Stimulated activated naive CD8-positive, alpha-beta T cell treated with anti-CD3 and anti-CD28 coated beads, Interleukin-15, Interleukin-2, amounts not matched to agents 100 ng/mL and 50 ng/mL, for 24 hours (primary cell): ENCODE results near the gene CTNNAL1.
A peak's percentile ranks its signal among the peaks of the same experiment; 100 is the strongest.

Experiments
- H3K27ac Mint-ChIP-seq: one replicate; pipeline ENCODE4 v1.8.0; 2021; ENCODE audit warnings: mild to moderate bottlenecking, mixed read lengths
- H3K27me3 Mint-ChIP-seq: one replicate; pipeline ENCODE4 v1.8.0; 2021; ENCODE audit warnings: mixed read lengths
- H3K36me3 Mint-ChIP-seq: one replicate; pipeline ENCODE4 v1.8.0; 2021; ENCODE audit warnings: low read depth, mixed read lengths
- H3K4me1 Mint-ChIP-seq: one replicate; pipeline ENCODE4 v1.8.0; 2021; ENCODE audit warnings: low read depth, mixed read lengths
- H3K4me3 Mint-ChIP-seq: one replicate; pipeline ENCODE4 v1.8.0; 2021; ENCODE audit warnings: mild to moderate bottlenecking, mixed read lengths
- H3K9me3 Mint-ChIP-seq: one replicate; pipeline ENCODE4 v1.8.0; 2021; ENCODE audit warnings: mixed read lengths

The CTNNAL1 gene

GRCh38 chr9:109016132-109016531 lies 2.8 kb upstream of the CTNNAL1 start:
- H3K4me3 Mint-ChIP-seq, result no peak overlapping the region
- H3K9me3 Mint-ChIP-seq, result no peaks in the 10 kb centered on the region
- H3K27me3 Mint-ChIP-seq, result no peaks in the 10 kb centered on the region
- H3K27ac Mint-ChIP-seq, result no peak overlapping the region
- peaks cover 27% of the 10 kb centered on the region for H3K36me3 Mint-ChIP-seq
- H3K4me1 Mint-ChIP-seq, result peaks cover 18% of the 10 kb centered on the region

DNA sequence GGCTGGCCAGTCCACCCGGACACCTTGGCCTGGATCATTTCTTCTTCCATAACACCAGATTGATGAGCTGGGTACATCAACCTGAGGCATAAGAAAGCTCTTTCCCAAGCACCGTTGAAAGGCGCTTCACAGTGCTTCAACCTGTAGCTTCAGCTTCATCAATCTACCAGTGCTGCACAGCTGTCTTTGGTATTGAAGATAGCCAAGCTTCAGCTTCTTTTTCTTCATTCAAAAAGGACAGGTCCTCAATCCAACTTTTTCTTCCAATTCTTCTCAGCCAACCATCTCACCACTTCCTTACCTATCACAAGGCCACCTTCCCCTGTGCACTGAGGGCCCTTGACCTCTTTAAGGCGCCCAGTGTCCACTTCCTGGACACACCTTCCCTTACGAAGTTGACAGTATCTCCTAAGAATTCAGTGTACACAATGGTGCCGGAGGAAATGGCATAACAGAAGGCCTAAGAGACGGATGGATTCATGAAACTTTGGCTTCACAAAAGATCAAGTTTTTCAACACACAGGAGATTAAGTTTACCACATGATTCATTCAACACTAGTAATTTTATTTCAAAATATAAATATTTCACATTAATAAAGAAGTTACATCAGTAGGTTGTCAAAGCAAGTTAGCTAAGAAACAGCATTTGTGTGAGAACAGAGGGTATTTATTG lies 1.4 kb upstream of the CTNNAL1 start:
- H3K36me3 Mint-ChIP-seq, result peaks cover 13% of the 10 kb centered on the region
- H3K4me3 Mint-ChIP-seq, result peak overlapping the region; percentile 15
- H3K27me3 Mint-ChIP-seq, result no peaks in the 10 kb centered on the region
- H3K9me3 Mint-ChIP-seq, result no peaks in the 10 kb centered on the region
- peaks cover 29% of the 10 kb centered on the region for H3K4me1 Mint-ChIP-seq
- H3K27ac Mint-ChIP-seq, result no peak overlapping the region

- H3K4me3 Mint-ChIP-seq, result peak overlapping the region; percentile 81
- H3K36me3 Mint-ChIP-seq, result peaks cover 5% of the 10 kb centered on the region
- peaks cover 4% of the 10 kb centered on the region for H3K27me3 Mint-ChIP-seq
- peaks cover 29% of the 10 kb centered on the region for H3K4me1 Mint-ChIP-seq
- peak overlapping the region; percentile 78 for H3K27ac Mint-ChIP-seq
- H3K9me3 Mint-ChIP-seq, result no peaks in the 10 kb centered on the region
Measured at GRCh38 chr9:109013679-109014607, 644 bp upstream of the CTNNAL1 start.

DNA sequence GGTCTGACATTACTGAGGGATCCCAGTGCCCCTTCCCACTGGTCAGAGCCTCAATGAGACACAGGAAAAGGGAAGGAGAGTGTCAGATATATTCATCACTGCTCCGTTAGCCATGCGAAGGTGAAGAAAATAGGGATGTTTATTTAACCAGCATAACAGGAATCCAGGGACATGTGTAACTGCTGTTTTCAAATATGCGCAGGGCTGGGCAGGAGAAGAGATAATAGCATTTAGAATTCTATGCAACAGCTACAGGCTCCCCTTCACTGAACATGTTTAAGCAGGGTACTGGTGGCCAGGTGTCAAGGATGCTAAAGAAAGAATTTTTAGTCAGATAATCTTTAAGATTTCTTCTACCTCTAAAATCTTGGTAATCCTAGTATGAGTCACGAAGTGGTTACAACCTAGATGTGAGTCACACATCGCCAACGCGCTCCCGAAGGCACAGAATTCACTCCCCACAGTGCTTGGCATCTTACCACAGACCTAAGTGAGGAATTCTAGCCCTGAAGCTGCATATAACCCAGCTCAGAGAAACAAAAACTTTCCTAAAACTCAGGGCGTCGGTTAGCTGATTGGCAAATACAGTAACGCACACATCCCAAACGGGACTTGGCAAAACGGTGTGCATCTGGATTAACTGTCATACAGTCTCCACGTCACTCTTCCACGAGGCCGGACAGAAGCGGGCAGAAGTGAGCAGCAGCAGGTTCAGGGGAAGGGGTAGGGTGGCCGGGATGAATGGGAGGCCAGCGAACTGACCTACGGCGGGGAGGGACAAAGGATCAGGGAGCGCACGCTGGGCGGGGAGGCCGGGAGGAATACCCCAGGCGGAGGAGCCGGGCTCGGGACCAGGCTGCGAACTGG lies 1.1 kb downstream of the CTNNAL1 start:
- H3K27me3 Mint-ChIP-seq, result peaks cover 4% of the 10 kb centered on the region
- peak overlapping the region; percentile 95 for H3K27ac Mint-ChIP-seq
- H3K4me3 Mint-ChIP-seq, result peak overlapping the region; percentile 98
- H3K36me3 Mint-ChIP-seq, result no peaks in the 10 kb centered on the region
- H3K4me1 Mint-ChIP-seq, result peaks cover 26% of the 10 kb centered on the region
- H3K9me3 Mint-ChIP-seq, result no peaks in the 10 kb centered on the region

- no peaks in the 10 kb centered on the region for H3K9me3 Mint-ChIP-seq
- no peaks in the 10 kb centered on the region for H3K36me3 Mint-ChIP-seq
- no peak overlapping the region for H3K4me3 Mint-ChIP-seq
- H3K4me1 Mint-ChIP-seq, result peaks cover 26% of the 10 kb centered on the region
- H3K27me3 Mint-ChIP-seq, result peaks cover 4% of the 10 kb centered on the region
- no peak overlapping the region for H3K27ac Mint-ChIP-seq
Measured at GRCh38 chr9:109011231-109011671, 2.0 kb downstream of the CTNNAL1 start.

DNA sequence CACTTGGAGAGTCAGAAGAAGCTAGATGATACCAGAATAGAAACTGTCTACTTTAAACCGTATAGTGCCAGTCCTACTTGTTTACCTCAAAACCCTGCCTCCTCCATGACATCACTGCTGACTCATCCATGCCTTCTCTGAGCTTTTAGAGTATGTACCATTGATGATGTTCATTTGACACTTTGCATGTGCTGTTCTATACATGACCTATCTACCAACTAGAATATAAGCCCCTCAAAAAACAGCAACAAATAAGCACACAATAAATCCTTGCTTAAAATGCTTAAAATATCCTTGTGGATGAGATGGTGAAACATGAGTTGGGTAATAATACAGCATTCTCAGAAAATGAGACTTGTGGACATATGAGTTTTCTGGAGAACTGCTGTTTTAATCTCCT lies 2.6 kb downstream of the CTNNAL1 start:
- Mint-ChIP-seq H3K4me1 (peaks cover 26% of the 10 kb centered on the region), H3K27ac (peak overlapping the region; percentile 47), H3K9me3 (no peaks in the 10 kb centered on the region), H3K4me3 (no peak overlapping the region), H3K36me3 (no peaks in the 10 kb centered on the region), H3K27me3 (peaks cover 4% of the 10 kb centered on the region)

- peaks cover 19% of the 10 kb centered on the region for H3K36me3 Mint-ChIP-seq
- H3K4me1 Mint-ChIP-seq, result peaks cover 10% of the 10 kb centered on the region
- no peak overlapping the region for H3K4me3 Mint-ChIP-seq
- H3K27ac Mint-ChIP-seq, result no peak overlapping the region
- H3K9me3 Mint-ChIP-seq, result peaks cover 18% of the 10 kb centered on the region
- peaks cover 8% of the 10 kb centered on the region for H3K27me3 Mint-ChIP-seq
Measured at GRCh38 chr9:109005678-109006077, 7.6 kb downstream of the CTNNAL1 start.

DNA sequence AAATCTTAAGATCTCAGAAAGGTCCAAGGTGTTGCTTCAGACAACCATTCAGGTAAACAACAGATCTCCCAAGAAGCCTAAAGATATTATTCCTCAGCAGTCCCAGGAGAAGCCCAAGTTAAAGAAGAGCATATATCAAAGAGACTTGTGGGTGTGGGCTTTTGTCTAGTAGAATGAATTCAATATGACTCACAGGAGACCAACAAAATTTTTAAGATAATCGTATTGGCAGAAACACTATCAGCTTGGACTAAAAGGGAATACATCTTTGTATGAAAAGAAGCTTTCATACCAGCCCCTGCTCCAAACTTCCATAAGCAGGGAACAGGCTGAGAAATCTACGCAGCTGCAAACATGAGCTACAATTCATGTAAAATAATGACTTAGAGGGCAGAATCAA lies 10.2 kb downstream of the CTNNAL1 start:
- Mint-ChIP-seq H3K4me3 (no peak overlapping the region), H3K4me1 (peaks cover 4% of the 10 kb centered on the region), H3K27me3 (peaks cover 3% of the 10 kb centered on the region), H3K36me3 (peaks cover 19% of the 10 kb centered on the region), H3K9me3 (peaks cover 18% of the 10 kb centered on the region), H3K27ac (no peak overlapping the region)

DNA sequence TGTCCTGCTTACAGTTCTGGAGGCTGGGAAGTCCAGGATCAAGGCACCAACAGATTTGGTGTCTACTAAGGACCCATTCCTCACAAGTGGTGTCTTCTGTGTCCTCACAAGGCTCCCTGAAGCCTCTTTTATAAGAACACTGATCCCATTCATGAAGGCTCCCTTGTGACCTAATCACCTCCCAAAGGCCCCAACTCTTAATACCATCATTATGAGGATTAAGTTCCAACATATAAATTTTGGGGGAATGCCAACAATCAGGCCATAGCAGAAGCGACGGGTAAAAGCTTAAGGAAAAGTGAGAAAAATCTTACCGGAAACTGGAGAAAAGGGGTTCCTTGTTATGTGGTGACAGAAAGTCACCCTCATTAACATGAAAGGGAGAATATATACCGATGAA lies 11.2 kb downstream of the CTNNAL1 start:
- Mint-ChIP-seq H3K9me3 (peaks cover 18% of the 10 kb centered on the region), H3K27me3 (peaks cover 3% of the 10 kb centered on the region), H3K4me1 (peaks cover 4% of the 10 kb centered on the region), H3K36me3 (peaks cover 19% of the 10 kb centered on the region), H3K27ac (no peak overlapping the region), H3K4me3 (no peak overlapping the region)

GRCh38 chr9:109001275-109001676 lies 12.0 kb downstream of the CTNNAL1 start:
- Mint-ChIP-seq H3K4me3 (no peak overlapping the region), H3K36me3 (peaks cover 19% of the 10 kb centered on the region), H3K9me3 (peaks cover 18% of the 10 kb centered on the region), H3K27ac (no peak overlapping the region), H3K4me1 (peaks cover 4% of the 10 kb centered on the region), H3K27me3 (peaks cover 3% of the 10 kb centered on the region)

DNA sequence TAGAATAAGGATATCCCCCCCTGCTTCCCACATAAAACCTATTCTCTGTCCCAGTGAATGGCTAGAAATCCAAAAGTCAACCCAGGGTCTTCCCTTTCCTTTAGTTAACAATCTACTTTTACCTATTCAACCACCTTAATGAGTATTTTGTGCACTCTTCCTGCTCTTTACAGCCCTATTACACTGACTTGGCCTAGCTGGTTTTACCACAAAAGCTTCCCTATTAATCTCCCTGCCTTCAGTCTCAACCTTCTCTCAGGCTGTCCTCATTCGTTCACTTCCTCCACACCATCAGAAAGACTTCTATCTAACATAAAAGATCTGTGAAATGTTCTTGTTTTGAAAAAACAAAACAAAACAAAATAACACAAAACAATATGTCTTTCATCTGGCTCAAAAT lies 16.2 kb downstream of the CTNNAL1 start:
- no peak overlapping the region for H3K4me3 Mint-ChIP-seq
- peaks cover under 1% of the 10 kb centered on the region for H3K9me3 Mint-ChIP-seq
- H3K27ac Mint-ChIP-seq, result no peak overlapping the region
- H3K4me1 Mint-ChIP-seq, result peaks cover 7% of the 10 kb centered on the region
- peaks cover under 1% of the 10 kb centered on the region for H3K36me3 Mint-ChIP-seq
- H3K27me3 Mint-ChIP-seq, result no peaks in the 10 kb centered on the region

DNA sequence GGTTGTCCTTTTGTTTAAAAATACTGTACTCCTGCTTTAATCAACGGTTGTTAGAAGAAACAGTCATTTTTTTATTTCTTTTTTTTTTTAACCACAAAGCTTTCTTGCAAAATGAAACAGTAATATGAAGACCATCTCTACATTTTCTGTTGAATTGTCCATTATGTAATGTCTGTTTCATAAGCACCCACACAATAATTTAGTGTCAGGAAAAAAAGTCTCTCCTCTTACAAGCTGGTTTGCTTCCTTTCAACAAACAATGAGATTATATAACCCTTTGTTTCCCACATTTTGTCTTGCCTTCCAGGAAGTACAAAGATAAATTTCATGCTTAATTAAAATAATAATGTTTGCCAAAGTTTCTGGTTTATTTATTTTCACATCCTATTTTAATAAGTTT lies 16.7 kb downstream of the CTNNAL1 start:
- Mint-ChIP-seq H3K27me3 (no peaks in the 10 kb centered on the region), H3K9me3 (no peaks in the 10 kb centered on the region), H3K36me3 (no peaks in the 10 kb centered on the region), H3K4me1 (peaks cover 7% of the 10 kb centered on the region), H3K4me3 (no peak overlapping the region), H3K27ac (no peak overlapping the region)

- Mint-ChIP-seq H3K27ac (no peak overlapping the region), H3K9me3 (no peaks in the 10 kb centered on the region), H3K27me3 (no peaks in the 10 kb centered on the region), H3K4me1 (peaks cover 3% of the 10 kb centered on the region), H3K4me3 (no peak overlapping the region), H3K36me3 (peaks cover 8% of the 10 kb centered on the region)
Measured at GRCh38 chr9:108994695-108995094, 18.6 kb downstream of the CTNNAL1 start.

- H3K27me3 Mint-ChIP-seq, result no peaks in the 10 kb centered on the region
- H3K4me3 Mint-ChIP-seq, result no peak overlapping the region
- H3K9me3 Mint-ChIP-seq, result peaks cover 5% of the 10 kb centered on the region
- H3K4me1 Mint-ChIP-seq, result peaks cover 3% of the 10 kb centered on the region
- peaks cover 18% of the 10 kb centered on the region for H3K36me3 Mint-ChIP-seq
- H3K27ac Mint-ChIP-seq, result no peak overlapping the region
Measured at GRCh38 chr9:108991479-108991878, 21.8 kb downstream of the CTNNAL1 start.
